Measurements from ENCODE around the gene ZNF599.

ZNF599 gene

DNA sequence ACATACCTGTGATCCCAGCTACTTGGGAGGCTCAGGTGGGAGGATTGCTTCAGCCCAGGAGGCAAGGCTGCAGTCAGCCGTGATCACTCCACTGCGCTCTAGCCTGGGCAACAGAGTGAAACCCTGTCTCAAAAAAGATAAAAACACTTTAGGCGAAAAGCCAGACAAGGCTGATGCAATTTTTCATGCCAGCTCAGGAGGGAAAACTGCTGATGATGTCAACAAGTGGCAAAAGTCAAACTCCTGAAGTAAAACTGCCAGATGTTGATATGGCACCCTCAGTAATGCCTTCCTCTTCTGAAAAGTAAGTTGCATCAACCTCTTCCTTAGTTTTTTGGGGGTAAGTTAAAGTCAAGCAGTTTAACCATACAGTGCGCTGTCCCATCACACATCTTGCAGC is 15.6 kb downstream of the ZNF599 start:
- DNase-seq (ENCODE audit: low spot score): no peak
- Histone ChIP-seq H3K36me3 (ENCODE audit: low read depth) (no peaks in the 10 kb centered on the region), H3K27me3 (ENCODE audit: insufficient read depth, poor library complexity, severe bottlenecking) (no peaks in the 10 kb centered on the region), H3K4me1 (ENCODE audit: insufficient read depth, poor library complexity, severe bottlenecking) (no peaks in the 10 kb centered on the region), H3K9me3 (ENCODE audit: severe bottlenecking) (peaks cover 24% of the 10 kb centered on the region), H3K27ac (ENCODE audit: poor library complexity, severe bottlenecking) (no peak overlapping the region), H3K4me3 (ENCODE audit: severe bottlenecking) (no peak overlapping the region)
- no peak for ATAC-seq (ENCODE audit: low read depth)
- TF ChIP-seq, protein P1, sequence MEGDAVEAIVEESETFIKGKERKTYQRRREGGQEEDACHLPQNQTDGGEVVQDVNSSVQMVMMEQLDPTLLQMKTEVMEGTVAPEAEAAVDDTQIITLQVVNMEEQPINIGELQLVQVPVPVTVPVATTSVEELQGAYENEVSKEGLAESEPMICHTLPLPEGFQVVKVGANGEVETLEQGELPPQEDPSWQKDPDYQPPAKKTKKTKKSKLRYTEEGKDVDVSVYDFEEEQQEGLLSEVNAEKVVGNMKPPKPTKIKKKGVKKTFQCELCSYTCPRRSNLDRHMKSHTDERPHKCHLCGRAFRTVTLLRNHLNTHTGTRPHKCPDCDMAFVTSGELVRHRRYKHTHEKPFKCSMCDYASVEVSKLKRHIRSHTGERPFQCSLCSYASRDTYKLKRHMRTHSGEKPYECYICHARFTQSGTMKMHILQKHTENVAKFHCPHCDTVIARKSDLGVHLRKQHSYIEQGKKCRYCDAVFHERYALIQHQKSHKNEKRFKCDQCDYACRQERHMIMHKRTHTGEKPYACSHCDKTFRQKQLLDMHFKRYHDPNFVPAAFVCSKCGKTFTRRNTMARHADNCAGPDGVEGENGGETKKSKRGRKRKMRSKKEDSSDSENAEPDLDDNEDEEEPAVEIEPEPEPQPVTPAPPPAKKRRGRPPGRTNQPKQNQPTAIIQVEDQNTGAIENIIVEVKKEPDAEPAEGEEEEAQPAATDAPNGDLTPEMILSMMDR (IDR thresholded peaks at IDR 0.05; ENCODE audit: poor library complexity, severe bottlenecking): no peak

DNA sequence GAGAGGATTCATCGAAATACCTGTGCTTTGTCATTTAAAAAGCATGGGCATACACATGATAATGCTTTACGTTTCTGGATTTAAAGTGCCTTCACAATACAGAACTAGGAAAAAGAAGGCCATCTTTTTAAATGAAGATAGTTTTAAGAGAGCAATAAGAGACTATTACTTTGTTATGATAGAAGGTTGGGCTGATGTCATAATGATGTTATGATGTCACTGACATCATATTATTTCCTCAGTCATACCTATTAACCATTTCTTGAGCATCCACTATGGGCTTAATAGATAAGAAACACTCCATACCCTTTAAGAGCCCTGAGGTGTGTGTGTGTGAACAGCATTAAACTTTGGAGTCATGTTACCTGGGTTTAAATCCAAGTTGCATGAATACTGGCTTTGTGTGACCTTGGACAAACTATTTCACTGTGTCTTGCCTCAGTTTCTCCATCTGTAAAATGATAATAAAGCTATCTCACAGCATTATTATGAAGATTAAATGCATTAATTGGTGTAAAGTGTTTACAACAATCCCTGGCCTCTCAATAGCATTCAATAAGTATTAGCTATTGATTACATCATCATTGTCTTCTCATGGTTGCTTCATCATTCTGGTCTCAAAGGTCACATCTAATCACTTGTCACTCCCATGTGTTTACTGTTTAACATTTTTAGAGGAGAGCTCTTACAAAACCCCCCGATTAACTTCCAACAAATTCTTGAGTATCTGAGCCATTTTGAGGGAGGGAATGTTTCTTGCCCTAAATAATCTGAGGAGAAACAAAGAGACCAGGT is 27.9 kb downstream of the ZNF599 start:
- no peak overlapping the region for H3K4me3 ChIP-seq (ENCODE audit: severe bottlenecking)
- H3K4me1 ChIP-seq (ENCODE audit: insufficient read depth, poor library complexity, severe bottlenecking): no peaks in the 10 kb centered on the region
- H3K9me3 ChIP-seq (ENCODE audit: severe bottlenecking): peaks cover 9% of the 10 kb centered on the region
- H3K36me3 ChIP-seq (ENCODE audit: low read depth): peaks cover 8% of the 10 kb centered on the region
- no peaks in the 10 kb centered on the region for H3K27me3 ChIP-seq (ENCODE audit: insufficient read depth, poor library complexity, severe bottlenecking)
- no peak for DNase-seq (ENCODE audit: low spot score)
- TF ChIP-seq, protein P1 (IDR thresholded peaks at IDR 0.05; ENCODE audit: poor library complexity, severe bottlenecking): no peak
- no peak overlapping the region for H3K27ac ChIP-seq (ENCODE audit: poor library complexity, severe bottlenecking)
- ATAC-seq (ENCODE audit: low read depth): no peak

DNA sequence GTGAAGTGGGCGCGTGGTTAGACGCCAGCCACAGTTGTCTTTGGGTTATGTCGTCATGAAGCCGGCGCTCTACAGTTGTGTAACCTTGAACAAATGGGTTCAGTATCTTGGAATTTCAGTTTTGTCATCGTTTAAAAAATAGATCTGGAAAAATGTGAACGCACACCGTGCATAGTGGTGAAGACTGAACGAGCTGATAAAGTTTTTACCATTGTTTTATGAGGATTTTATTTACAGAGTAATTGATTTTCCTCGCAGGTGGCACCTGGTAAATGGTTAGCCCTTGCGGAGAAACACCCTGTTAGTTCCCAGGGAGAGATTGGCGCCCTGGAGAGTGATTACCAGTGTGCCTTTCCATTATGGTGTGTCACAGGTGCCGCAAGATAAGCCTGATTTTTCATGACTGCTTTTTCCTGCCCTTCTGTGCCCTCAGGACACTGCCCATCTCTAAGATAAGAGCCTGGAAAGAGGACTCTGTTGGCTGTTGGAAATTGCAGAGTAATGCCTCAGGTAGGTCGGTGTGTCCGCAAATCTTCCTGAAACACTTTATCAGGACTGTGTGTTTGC is 38.4 kb downstream of the ZNF599 start:
- Histone ChIP-seq H3K9me3 (ENCODE audit: severe bottlenecking) (no peaks in the 10 kb centered on the region), H3K36me3 (ENCODE audit: low read depth) (peaks cover 33% of the 10 kb centered on the region), H3K27ac (ENCODE audit: poor library complexity, severe bottlenecking) (peak overlapping the region; percentile 54), H3K4me3 (ENCODE audit: severe bottlenecking) (peak overlapping the region; percentile 71), H3K27me3 (ENCODE audit: insufficient read depth, poor library complexity, severe bottlenecking) (no peaks in the 10 kb centered on the region), H3K4me1 (ENCODE audit: insufficient read depth, poor library complexity, severe bottlenecking) (no peaks in the 10 kb centered on the region)
- ATAC-seq (ENCODE audit: low read depth): no peak
- DNase-seq (ENCODE audit: low spot score): no peak
- TF ChIP-seq, protein P1 (IDR thresholded peaks at IDR 0.05; ENCODE audit: poor library complexity, severe bottlenecking): no peak

DNA sequence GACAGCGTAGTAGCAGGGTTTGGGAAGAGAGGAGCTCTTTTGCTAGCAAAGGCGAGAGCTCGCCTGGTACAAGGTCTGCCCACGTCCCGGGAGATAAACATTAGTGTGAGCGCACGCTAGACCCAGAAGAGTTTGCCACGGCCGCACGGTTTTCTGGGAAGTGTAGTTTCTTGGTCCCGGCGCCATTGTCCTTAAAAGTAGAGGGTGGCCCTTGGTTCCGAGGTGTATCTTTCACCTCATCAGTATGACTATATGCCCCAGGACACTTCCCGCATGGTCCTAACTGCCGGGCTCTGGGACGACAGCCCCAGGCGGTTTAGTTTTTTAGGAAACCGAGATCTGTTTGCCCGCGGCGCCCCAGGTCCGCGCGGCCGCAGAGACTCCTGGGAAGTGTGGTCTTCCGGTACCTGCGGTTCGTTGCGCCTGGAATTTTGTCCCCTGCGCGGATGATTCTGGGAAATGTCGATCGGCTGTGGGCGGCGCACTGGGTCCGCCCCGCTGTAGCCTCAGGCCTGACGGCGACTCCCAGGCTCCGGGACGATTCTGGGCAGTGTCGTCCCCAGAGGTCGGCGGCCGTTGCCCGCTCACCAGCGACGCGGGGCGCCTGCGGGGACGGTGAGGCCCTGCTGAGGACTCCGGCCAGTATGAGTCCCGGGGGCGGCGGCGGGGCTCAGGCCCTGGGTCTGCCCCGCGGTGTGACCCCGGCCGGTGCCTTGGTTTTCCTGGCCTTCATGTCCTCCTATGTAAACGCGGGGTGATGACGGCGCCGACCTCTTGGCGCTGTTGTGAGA is 39.1 kb downstream of the ZNF599 start, which contains the start of gene ZNF181:
ZNF181 (plus strand) TSS at position 498 of the 791 bp plus-strand sequence. CDS start 795 bp downstream, outside the sequence.
- DNase-seq (ENCODE audit: low spot score) (peak; percentile 79), ATAC-seq (ENCODE audit: low read depth) (peak; percentile 88)
- Histone ChIP-seq H3K4me1 (ENCODE audit: insufficient read depth, poor library complexity, severe bottlenecking) (no peaks in the 10 kb centered on the region), H3K27me3 (ENCODE audit: insufficient read depth, poor library complexity, severe bottlenecking) (no peaks in the 10 kb centered on the region), H3K36me3 (ENCODE audit: low read depth) (peaks cover 26% of the 10 kb centered on the region), H3K27ac (ENCODE audit: poor library complexity, severe bottlenecking) (peak within 1 kb of the TSS; percentile 54), H3K4me3 (ENCODE audit: severe bottlenecking) (peak within 1 kb of the TSS; percentile 71), H3K9me3 (ENCODE audit: severe bottlenecking) (no peaks in the 10 kb centered on the region)
- TF ChIP-seq, protein P1 (IDR thresholded peaks at IDR 0.05; ENCODE audit: poor library complexity, severe bottlenecking): no peak

Data from RWPE2 (cell line).